ENCODE results near the gene RXRB.

The RXRB gene

DNA sequence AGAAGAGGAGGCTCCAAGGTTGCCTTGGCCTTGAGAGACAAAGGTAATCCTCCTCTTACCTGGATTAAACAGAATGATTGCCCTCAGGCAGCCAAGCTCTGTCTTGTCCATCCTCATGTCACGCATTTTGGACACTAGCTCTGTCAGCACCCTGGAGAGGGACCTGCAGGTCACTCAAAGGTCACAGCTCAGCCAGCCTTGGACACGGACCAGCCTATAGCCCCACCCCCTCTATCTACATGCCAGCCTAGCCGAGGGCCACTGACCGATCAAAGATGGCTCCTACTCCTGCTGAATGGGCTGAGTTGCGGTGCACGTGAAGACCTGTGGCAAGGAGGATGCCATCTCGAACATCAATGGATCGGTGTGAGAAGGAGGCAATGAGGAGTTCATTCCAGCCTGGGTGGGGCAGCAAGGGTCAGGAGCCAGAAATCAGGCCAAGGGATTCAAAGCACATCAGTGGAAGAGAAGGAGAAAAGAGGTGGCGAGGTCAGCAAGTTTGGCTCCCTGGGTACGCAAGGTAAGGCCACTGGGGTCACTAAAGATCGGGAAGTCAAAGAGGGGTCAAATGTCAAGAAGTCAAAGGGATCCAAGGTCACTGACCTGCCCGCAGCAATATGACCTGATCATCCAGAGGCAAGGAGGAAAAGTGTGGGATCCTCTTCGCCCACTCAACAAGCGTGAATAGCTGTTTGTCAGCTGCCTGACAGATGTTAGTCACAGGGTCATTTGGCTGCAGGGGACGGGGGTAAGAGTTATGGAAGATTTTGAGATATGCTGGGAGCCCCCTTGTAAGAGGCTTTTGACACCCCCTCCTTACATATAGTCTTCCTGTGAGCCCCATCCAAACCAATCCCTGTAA is 4.9 kb downstream of the RXRB start:
- DNase-seq: no peak

DNA sequence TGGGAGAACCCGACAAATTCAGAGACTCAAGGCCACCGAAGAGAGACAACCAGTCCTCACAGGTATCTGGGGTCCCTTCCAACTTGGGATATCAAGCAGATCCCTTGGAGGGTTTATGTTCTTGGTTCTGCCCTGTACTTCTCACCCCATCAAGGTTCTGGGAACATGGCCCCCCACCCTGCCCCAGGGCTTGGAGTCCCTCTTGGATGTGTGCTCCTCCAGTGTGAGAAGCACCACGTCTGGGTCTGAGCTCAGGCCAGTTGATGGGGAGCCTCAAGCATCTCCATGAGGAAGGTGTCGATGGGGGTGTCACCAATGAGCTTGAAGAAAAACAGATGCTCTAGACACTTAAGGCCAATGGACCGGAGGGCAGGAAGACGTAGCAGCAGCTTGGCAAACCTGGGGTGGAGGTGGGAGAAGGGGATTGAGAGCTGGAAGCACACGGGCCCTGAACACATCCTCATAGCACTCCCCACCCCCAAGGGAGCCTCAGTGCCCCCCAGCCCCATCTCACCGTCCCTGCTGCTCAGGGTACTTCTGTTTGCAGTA is 6.0 kb downstream of the RXRB start:
- no peak for DNase-seq

GRCh38 chr6:33193619-33194018 is 6.8 kb downstream of the RXRB start:
- no peak for DNase-seq

DNA sequence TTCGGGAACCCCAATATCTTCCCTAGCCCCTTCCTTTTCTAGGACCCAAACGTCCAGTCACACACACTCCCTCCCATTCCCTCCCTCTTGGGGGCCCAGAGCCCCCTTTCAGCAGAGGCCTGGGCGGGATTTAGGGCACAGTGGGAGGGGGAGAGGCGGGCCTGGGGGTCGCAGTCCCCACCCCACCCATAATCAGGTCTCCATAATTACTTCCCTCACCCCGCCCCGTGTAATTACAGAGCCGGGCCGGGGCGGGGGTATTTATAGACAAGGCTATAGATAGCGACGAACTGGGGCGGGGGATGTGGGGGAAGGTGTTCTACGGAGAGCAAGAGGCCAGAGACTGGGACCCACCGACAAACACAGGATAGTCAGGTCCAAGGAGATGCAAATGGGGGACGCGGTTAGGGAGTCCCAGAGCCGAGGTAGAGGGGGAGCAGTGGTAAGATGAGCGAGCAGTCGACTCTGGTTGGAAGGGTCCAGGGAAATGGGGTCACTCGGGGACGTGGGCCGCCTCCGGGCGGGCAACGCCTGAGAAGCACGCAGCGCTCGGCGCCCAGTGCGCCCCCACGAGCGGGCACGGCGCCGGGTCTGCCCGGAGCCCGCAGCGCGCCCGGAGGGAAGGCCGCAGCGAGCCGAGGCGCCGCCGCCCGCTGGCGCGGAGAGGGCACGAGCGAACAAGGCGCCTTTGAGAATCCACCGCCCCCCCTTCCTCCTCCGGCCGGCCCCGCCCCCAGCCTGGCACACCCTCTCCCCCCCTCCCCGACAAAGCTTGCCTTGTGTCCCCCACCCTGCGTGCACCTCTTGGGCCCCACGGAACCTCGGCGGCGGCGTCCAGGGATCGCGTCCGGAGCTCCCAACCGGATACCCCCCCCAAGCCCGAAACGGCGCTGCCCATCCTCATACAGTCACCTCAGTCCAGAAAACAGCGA is 7.5 kb downstream of the RXRB start:
- DNase-seq: no peak

GRCh38 chr6:33192105-33192646 is 8.3 kb downstream of the RXRB start, which contains the start of gene COL11A2:
TSS of gene COL11A2 (minus strand) at chr6:33192467. CDS start at chr6:33192240, 227 bp downstream.
- DNase-seq: peak; percentile 43

DNA sequence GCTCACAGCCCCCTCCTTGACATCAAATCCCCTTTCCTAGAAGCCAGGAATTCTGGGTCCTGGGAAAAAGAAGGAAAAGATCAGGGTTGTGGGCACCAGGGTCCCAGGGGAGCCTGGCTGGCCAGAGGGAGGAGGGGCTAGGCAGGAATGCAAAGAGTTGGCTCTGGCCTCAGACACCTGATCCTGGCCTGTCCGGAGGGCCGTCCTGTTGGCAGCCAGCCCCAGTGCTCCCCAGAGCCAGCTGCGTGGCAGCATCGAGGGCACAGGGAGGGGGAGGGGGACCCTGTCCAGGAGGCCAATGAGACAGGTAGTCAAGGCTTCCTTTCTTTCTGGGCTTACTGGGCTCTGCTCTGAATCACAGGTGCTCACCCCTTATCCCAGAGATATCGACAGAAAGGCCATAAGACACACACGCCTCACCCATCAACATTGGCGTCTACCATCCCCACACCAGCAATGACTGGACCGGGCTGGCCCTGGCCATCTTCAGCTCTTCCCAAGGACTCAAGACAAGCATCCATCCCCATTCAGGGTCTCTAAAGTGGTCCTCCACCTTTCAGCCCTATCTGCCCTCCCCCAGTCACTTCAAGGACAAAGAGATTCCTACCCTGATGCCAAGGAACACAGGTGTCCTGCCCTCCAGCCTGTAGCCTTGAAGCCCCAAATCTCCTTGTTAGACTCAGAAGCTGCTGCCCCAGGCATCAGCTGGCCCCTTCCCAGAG is 8.9 kb downstream of the RXRB start:
- no peak for DNase-seq

GRCh38 chr6:33190504-33191107 is 9.9 kb downstream of the RXRB start:
- DNase-seq: no peak

GRCh38 chr6:33189625-33190448 is 10.6 kb downstream of the RXRB start:
- no peak for DNase-seq

DNA sequence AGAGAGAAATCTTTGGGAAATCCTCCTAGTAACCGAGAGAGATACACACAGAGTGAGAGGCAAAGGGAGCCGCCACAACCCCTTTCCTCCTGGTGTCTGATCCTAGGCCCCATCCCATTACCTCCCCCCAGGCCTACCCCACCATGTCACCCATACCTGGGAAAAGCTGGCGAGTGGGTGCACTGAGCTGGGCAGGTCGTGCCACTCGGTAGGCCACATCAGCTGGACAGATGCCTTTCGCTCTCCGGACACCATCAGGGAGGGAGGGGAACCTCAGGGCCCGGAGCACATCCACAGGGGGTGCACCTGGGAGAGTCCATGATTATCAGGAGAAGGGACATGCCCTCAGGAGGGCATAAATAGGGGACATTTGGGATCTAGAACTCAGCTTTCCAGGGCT is 11.3 kb downstream of the RXRB start:
- DNase-seq: no peak

DNA sequence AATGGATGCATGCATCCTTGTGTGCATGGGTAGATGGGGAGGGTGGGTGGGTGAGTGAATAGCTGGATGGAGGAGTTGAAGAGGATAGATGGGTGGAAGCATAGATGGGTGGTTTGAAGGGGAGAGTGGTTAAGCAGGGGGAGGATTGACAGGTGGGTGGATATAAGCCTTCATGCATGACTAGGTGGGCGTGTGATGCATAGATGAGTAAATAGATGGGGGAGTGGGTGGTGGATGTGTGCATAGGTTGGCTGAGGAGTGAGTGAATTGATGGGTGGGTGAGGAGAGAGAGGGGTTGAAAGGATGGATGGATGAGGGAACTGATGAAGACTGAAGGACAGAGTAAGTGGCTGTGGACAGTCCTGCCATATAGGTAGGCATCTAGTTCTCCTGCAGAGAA is 12.7 kb downstream of the RXRB start:
- no peak for DNase-seq

GRCh38 chr6:33185654-33186187 is 14.7 kb downstream of the RXRB start:
- no peak for DNase-seq

DNA sequence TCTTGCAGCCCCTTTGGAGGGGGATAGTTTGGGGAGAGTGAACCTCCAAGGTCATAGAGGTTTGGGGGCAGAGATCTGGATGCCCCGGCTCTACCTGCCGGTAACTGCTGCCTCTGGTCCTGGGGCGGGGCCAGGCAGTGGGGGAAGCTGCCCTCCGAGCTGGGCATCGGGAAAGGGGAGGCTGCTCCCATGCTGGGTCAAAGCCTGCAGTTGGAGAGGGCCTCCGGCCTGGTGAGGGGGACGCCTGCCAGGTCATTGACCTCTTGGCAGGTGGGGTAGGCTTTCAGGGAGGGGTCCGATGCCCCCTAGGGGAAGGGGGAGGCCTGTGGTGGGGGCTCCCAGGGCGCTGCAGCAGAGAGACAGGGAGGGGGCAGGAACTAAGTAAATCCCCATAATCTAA is 15.3 kb downstream of the RXRB start:
- no peak for DNase-seq

- no peak for DNase-seq
Observed at GRCh38 chr6:33183071-33183683, 17.3 kb downstream of the RXRB start.

DNA sequence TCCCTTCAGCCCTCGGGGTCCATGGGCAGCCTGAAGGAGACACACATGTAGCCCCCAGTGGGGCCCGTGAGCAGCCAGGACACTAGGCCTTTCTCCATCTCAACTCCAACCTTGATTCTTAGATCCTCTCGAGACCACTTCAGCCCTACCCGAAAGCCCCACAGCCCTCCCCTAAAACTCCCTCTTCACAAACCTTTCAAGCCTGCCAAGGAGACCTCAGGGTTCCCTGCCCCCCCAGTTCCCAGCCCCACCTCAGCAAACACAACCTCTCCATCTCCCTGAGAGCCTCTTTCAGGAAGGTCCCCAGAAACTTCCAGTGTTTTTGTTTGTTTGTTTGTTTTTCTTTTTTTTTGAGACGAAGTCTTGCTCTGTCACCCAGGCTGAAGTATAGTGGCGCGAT is 19.3 kb downstream of the RXRB start:
- DNase-seq: no peak

GRCh38 chr6:33178755-33179475 is 21.6 kb downstream of the RXRB start:
- DNase-seq: no peak

- DNase-seq: no peak
Observed at GRCh38 chr6:33177552-33178446, 22.7 kb downstream of the RXRB start.

DNA sequence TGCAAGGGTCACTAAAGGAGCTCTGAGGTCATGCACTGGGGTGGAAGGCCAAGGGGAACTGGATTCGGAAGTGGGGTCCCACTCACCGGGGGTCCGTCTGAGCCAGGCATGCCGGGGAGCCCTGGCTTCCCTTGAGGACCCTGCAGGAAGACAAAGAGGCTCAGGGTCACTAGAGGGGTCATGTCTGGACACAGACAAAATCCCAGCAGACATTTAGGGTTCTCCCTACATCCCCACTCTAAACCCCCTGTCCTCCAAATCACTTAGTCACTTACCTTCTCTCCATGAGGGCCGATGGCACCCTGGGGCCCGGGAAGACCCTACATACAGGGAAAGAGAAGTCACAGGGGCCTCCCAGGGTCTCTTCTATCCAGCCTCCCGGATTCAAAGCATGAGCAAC is 23.6 kb downstream of the RXRB start:
- DNase-seq: no peak

- no peak for DNase-seq
Observed at GRCh38 chr6:33175436-33176069, 24.9 kb downstream of the RXRB start.

All from CD4-positive, alpha-beta T cell treated with Interleukin-10 for 1 hour (primary cell).